ENCODE measurements around the gene RXRA.
A peak's percentile ranks its signal among the peaks of the same experiment; 100 is the strongest.

The RXRA gene

GRCh38 chr9:134396825-134397224 is 70.6 kb downstream of the RXRA start:
- H3K79me2 ChIP-seq (ENCODE audit: insufficient read depth, low read length) = peaks cover 6% of the 10 kb centered on the region; the same call in 1 of the 2 replicates
- no peak for TF ChIP-seq CTCF (IDR thresholded peaks at IDR 0.05; ENCODE audit: borderline replicate concordance, extremely low read depth, low read length, poor library complexity, severe bottlenecking)
- no peak for TF ChIP-seq EZH2 (IDR thresholded peaks at IDR 0.05; ENCODE audit: borderline replicate concordance, low read depth, low read length, severe bottlenecking)
- H3K9me3 ChIP-seq (ENCODE audit: insufficient read depth, low read length, severe bottlenecking) = no peaks in the 10 kb centered on the region
- H3K36me3 ChIP-seq (ENCODE audit: insufficient read depth, low read length) = no peaks in the 10 kb centered on the region
- H4K20me1 ChIP-seq (ENCODE audit: insufficient read depth, low read length) = peaks cover 34% of the 10 kb centered on the region
- H3K27me3 ChIP-seq (ENCODE audit: insufficient read depth, low read length, poor library complexity) = no peaks in the 10 kb centered on the region
- peaks cover 24% of the 10 kb centered on the region for H3K4me1 ChIP-seq (ENCODE audit: insufficient read depth, low read length)
- H3K4me3 ChIP-seq (ENCODE audit: low read depth in 1 of 2, low read length in 2 of 2) = peak overlapping the region in 1 of 2 experiments; percentile 39; a peak in 1 of 4 replicates
- peak overlapping the region; percentile 74 for H3K27ac ChIP-seq (ENCODE audit: low read length)
- peak overlapping the region; percentile 57 for H3K4me2 ChIP-seq (ENCODE audit: insufficient read depth, low read length)
- H2AFZ ChIP-seq (ENCODE audit: low read depth, low read length) = no peak overlapping the region
- ATAC-seq (ENCODE audit: insufficient read depth, low read depth) = peak; percentile 65
- DNase-seq = peak; percentile 77
- peak overlapping the region; percentile 33; the same call in 1 of the 2 replicates for H3K9ac ChIP-seq (ENCODE audit: low read depth, low read length)

DNA sequence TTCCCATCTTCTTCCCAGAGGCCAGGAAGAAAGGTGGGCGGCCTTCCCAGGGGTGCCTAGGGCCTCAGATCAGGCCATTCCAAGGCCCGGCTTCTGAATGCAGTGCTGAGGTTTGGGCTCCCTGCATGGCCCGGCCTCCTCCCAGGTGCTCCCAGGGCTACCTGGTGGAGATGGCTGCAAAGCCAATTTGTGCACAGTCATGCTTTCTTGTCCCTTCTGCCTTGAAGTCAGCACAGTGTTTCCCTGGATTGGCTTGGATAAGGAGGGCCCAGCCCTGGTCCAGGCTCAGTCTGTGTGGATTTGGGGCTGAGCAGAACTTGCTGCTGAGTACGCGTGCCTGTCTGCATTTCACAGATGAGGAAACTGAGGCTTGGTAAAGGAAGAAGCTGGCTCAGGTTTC is 72.5 kb downstream of the RXRA start:
- Histone ChIP-seq H3K4me3 (ENCODE audit: low read depth in 1 of 2, low read length in 2 of 2) (no peak overlapping the region), H3K4me2 (ENCODE audit: insufficient read depth, low read length) (no peak overlapping the region), H3K36me3 (ENCODE audit: insufficient read depth, low read length) (no peaks in the 10 kb centered on the region), H3K27ac (ENCODE audit: low read length) (peak overlapping the region; percentile 20; the same call in 1 of the 2 replicates), H3K9ac (ENCODE audit: low read depth, low read length) (no peak overlapping the region), H3K27me3 (ENCODE audit: insufficient read depth, low read length, poor library complexity) (no peaks in the 10 kb centered on the region), H3K9me3 (ENCODE audit: insufficient read depth, low read length, severe bottlenecking) (no peaks in the 10 kb centered on the region), H3K4me1 (ENCODE audit: insufficient read depth, low read length) (peaks cover 42% of the 10 kb centered on the region), H4K20me1 (ENCODE audit: insufficient read depth, low read length) (peaks cover 47% of the 10 kb centered on the region), H2AFZ (ENCODE audit: low read depth, low read length) (no peak overlapping the region), H3K79me2 (ENCODE audit: insufficient read depth, low read length) (peaks cover 6% of the 10 kb centered on the region; the same call in 1 of the 2 replicates)
- ATAC-seq (ENCODE audit: insufficient read depth, low read depth) = no peak
- TF ChIP-seq EZH2 (IDR thresholded peaks at IDR 0.05; ENCODE audit: borderline replicate concordance, low read depth, low read length, severe bottlenecking) = no peak
- TF ChIP-seq CTCF (IDR thresholded peaks at IDR 0.05; ENCODE audit: borderline replicate concordance, extremely low read depth, low read length, poor library complexity, severe bottlenecking) = no peak
- DNase-seq = no peak

DNA sequence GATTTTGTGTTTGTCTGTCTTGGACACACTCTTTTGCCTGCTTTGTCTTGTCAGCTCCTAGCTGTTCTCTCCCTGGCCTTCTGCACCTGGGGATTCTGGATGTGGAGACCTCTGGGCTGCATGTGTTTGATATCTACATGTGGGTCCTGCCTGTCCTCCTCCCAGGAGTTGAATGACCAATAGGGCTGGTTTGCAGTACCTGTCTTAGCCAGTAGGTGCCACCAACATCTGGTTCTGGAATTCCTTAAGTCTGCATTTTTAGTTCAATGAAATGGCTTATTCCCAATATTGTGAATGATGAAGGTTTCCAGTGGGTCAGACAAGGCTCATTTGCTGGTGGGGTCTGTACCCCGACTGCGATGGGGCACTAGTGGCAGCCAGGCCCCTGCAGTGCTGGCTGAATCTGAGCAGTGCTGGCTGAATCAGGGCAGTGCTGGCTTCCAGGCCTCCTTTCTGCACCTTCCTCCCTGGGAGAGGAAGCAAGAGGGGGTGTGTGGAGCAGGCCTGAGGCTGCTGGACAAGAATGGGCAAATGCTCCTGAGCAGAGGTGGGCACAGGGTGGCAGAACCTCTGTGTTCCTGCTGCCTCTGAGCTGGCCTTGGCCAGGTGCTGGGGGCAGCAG is 73.3 kb downstream of the RXRA start:
- Histone ChIP-seq H2AFZ (ENCODE audit: low read depth, low read length) (no peak overlapping the region), H4K20me1 (ENCODE audit: insufficient read depth, low read length) (peaks cover 49% of the 10 kb centered on the region)

More for the DNA sequence above, 73.3 kb downstream of the RXRA start:
- peak; percentile 78 for TF ChIP-seq CTCF (IDR thresholded peaks at IDR 0.05; ENCODE audit: borderline replicate concordance, extremely low read depth, low read length, poor library complexity, severe bottlenecking)
- no peak for TF ChIP-seq EZH2 (IDR thresholded peaks at IDR 0.05; ENCODE audit: borderline replicate concordance, low read depth, low read length, severe bottlenecking)
- H3K9me3 ChIP-seq (ENCODE audit: insufficient read depth, low read length, severe bottlenecking) = no peaks in the 10 kb centered on the region
- H3K4me3 ChIP-seq (ENCODE audit: low read depth in 1 of 2, low read length in 2 of 2) = no peak overlapping the region
- no peaks in the 10 kb centered on the region for H3K27me3 ChIP-seq (ENCODE audit: insufficient read depth, low read length, poor library complexity)
- no peaks in the 10 kb centered on the region for H3K36me3 ChIP-seq (ENCODE audit: insufficient read depth, low read length)
- H3K9ac ChIP-seq (ENCODE audit: low read depth, low read length) = no peak overlapping the region
- H3K79me2 ChIP-seq (ENCODE audit: insufficient read depth, low read length) = peaks cover 6% of the 10 kb centered on the region; the same call in 1 of the 2 replicates
- H3K4me1 ChIP-seq (ENCODE audit: insufficient read depth, low read length) = peaks cover 49% of the 10 kb centered on the region
- no peak overlapping the region for H3K4me2 ChIP-seq (ENCODE audit: insufficient read depth, low read length)
- ATAC-seq (ENCODE audit: insufficient read depth, low read depth) (no peak), DNase-seq (peak; percentile 30)
- no peak overlapping the region; the same call in 1 of the 2 replicates for H3K27ac ChIP-seq (ENCODE audit: low read length)
